Measurements from ENCODE around the gene CCDC192.
"Not testable (repeated sequence)": the region's sequence is repeated elsewhere in the genome, so short reads cannot be mapped to it uniquely, and the experiment has no call there.

- TF ChIP-seq CTCF, POLR2A (IDR thresholded peaks at IDR 0.05): not testable (repeated sequence)
These were observed 26.2 kb upstream of the CCDC192 start for GRCh38 chr5:127676951-127677350.
